ENCODE data around the gene MAN1A1.
"Not testable (repeated sequence)": the region's sequence is repeated elsewhere in the genome, so short reads cannot be mapped to it uniquely, and the experiment has no call there.

The MAN1A1 gene

GRCh38 chr6:119385994-119386393, 36.4 kb upstream of the MAN1A1 start:
- Histone ChIP-seq H3K4me3 (replicated peaks; ENCODE audit: insufficient read depth, low read length) (no peak overlapping the region), H3K27ac (replicated peaks) (no peak overlapping the region), H3K27me3 (ENCODE audit: insufficient read depth, poor library complexity, severe bottlenecking) (no peaks in the 10 kb centered on the region)
- no peak for DNase-seq (ENCODE audit: low read depth in 1 of 2, low spot score in 1 of 2)
- no peak for TF ChIP-seq CTCF (IDR thresholded peaks at IDR 0.05; ENCODE audit: insufficient read depth, low read length)
- no peak for TF ChIP-seq SPI1 (IDR thresholded peaks at IDR 0.05; ENCODE audit: borderline replicate concordance, low read depth)
- no peak for TF ChIP-seq GABPA (IDR thresholded peaks at IDR 0.05; ENCODE audit: low read depth)

- Histone ChIP-seq H3K27ac (replicated peaks) (no peak overlapping the region), H3K27me3 (ENCODE audit: insufficient read depth, poor library complexity, severe bottlenecking) (no peaks in the 10 kb centered on the region), H3K4me3 (replicated peaks; ENCODE audit: insufficient read depth, low read length) (no peak overlapping the region)
- DNase-seq (ENCODE audit: low read depth in 1 of 2, low spot score in 1 of 2), result no peak
- TF ChIP-seq CTCF (IDR thresholded peaks at IDR 0.05; ENCODE audit: insufficient read depth, low read length) (no peak), REST (IDR thresholded peaks at IDR 0.05; ENCODE audit: insufficient replicate concordance, low read depth) (no peak), SPI1 (IDR thresholded peaks at IDR 0.05; ENCODE audit: borderline replicate concordance, low read depth) (no peak), GABPA (IDR thresholded peaks at IDR 0.05; ENCODE audit: low read depth) (no peak), POLR2AphosphoS5 (IDR thresholded peaks at IDR 0.05; ENCODE audit: low read depth) (no peak)
These were observed 34.9 kb upstream of the MAN1A1 start for GRCh38 chr6:119384444-119384843.

GRCh38 chr6:119379809-119380208, 30.2 kb upstream of the MAN1A1 start:
- H3K27ac ChIP-seq (replicated peaks), result no peak overlapping the region
- no peaks in the 10 kb centered on the region for H3K27me3 ChIP-seq (ENCODE audit: insufficient read depth, poor library complexity, severe bottlenecking)
- DNase-seq (ENCODE audit: low read depth in 1 of 2, low spot score in 1 of 2), result no peak
- no peak overlapping the region for H3K4me3 ChIP-seq (replicated peaks; ENCODE audit: insufficient read depth, low read length)
- TF ChIP-seq SPI1 (IDR thresholded peaks at IDR 0.05; ENCODE audit: borderline replicate concordance, low read depth), result no peak
- no peak for TF ChIP-seq REST (IDR thresholded peaks at IDR 0.05; ENCODE audit: insufficient replicate concordance, low read depth)
- no peak for TF ChIP-seq POLR2AphosphoS5 (IDR thresholded peaks at IDR 0.05; ENCODE audit: low read depth)
- TF ChIP-seq CTCF (IDR thresholded peaks at IDR 0.05; ENCODE audit: insufficient read depth, low read length), result no peak
- TF ChIP-seq GABPA (IDR thresholded peaks at IDR 0.05; ENCODE audit: low read depth), result no peak

GRCh38 chr6:119377043-119377442, 27.5 kb upstream of the MAN1A1 start:
- H3K4me3 ChIP-seq (replicated peaks; ENCODE audit: insufficient read depth, low read length); H3K27me3 ChIP-seq (ENCODE audit: insufficient read depth, poor library complexity, severe bottlenecking); DNase-seq (ENCODE audit: low read depth in 1 of 2, low spot score in 1 of 2); H3K27ac ChIP-seq (replicated peaks): not testable (repeated sequence)

Data from HL-60 (cell line).